ENCODE data around the gene DBX2.
"Not testable (repeated sequence)": the region's sequence is repeated elsewhere in the genome, so short reads cannot be mapped to it uniquely, and the experiment has no call there.

Gene DBX2

DNA sequence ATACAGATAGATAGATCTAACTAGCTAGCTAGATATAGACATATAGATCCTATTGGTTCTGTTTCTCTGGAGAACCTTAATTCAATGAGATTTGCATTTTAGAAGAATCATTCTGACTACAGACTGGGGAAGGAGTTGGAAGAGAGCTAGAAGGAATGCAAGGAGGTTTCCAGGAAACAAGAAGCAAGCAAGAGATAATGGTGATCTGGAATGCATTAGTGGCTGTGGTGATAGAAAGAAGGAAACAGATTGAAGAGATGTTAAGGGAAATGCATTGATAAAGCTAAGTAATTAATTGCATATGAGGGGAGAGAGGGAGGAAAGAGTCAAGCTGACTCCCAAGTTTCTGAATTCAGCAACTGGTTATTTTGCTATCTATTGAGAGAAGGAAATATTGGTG lies 42.7 kb downstream of the DBX2 start:
- no peak for DNase-seq

DNA sequence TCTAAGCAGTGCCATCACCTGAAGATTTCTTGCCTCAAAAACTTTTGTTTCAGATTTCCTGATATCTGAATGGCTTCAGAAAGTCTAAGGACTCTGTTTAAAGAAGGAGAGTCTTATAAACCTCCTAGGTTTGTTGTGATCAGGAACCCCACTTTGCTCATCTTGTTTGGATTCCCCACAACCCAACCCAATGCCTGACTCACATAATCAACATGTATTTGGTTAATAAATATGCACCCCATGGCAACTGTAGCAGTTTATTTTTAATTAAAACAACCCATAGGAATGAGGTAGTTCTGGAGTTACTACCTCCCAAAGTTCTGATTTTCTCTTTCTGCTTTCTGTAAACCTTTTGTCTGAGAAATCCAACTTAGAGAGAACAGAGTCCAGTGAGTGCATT lies 51.5 kb downstream of the DBX2 start:
- DNase-seq: no peak

DNA sequence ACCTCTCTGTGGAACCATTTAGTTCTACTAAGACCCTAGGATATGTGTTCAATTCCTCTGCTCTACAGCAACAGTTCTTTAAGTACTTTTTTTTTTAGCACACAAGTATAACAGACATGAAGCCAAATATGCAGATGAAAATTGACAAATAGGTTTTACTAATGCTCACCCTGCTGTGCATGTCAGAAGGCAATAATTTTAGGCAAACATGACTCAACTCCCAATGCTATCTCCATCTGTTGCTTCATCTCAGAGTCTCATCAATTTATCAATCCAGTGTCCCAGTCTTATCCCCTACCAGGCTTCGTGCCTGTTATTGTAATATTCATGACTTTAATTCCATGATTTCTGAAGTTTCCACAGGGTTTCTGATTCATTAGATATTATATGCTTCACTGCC lies 57.7 kb downstream of the DBX2 start:
- DNase-seq: no peak

DNA sequence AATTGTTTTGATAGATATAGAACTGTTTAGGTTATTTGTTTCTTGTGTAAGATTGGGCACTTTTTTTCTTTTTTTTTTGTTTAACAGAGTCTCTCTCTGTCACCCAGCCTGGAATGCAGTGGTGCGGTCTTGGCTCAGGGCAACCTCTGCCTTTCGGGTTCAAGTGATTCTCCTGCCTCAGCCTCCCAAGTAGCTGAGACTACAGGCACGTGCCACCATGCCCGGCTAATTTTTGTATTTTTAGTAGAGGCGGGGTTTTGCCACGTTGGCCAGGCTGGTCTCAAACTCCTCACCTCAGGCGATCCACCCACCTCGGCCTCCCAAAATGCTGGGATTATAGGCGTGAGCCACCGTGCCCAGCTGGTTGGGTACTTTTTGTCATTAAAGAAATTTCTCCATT lies 66.0 kb downstream of the DBX2 start:
- DNase-seq: not testable (repeated sequence)

DNA sequence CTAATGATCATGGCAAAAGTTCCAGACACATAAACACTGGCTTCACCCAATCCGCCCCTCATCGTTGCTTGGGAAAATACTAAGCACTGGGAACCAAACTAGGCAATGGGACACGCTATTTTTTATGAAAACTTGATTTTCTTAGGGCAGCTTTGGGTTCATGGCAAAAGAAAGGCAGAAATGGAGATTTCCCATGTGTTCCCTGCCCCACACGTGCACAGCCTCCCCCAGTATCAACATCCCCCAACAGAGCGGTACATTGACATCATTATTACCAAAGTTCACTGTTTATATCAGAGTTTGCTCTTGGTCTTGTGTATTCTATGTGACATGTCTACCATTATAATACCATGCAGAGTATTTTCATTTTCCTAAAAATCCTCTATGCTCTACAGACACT lies 71.0 kb downstream of the DBX2 start:
- DNase-seq: no peak

DNA sequence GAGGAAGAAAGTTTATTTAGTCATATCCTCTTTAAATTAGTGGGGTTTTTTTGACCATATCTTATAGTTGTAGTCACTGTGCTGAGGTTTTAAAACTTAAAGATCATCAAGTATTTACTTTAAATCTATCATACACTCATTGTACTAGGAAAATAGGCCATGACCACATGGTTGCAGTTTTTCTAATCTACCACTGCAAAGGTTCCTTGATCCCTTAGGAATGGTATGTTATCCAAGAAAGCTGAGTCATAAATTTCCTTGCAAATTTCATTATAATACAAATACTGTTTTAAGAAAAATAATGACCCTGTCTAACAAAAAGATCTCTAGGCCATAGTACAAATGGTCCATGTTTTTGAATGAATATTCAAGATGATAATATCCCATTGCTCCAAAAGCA lies 74.7 kb downstream of the DBX2 start:
- no peak for DNase-seq

DNA sequence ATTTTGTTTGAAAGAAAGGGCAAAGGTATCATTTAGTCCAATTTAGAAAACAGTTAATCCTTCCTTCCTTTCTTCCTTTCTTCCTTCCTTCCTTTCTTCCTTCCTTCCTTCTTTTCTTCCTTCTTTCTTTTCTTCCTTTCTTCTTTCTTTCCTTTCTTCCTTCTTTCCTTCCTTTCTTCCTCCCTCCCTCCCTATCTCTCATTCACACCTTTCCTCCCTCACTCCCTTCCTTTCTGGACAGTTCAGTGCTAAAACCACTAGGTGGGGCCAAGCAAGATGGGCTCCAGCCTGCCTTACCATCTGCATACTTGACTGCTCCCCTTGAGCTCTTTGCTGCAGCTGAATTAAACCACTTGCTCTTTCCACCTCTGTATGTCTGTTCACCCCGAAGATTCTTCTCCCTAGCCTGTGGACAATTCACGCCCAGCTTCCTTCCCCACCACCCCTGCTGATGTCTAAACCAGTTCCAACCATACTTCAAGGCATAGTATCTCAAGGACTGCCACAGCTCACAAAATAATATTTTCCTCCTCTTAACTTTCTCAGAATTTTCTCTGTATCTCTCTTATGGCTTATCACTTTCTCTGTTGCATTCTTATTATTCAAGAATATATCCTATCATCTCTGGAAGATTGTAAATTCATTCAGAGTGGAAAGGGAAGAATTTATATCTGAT lies 78.0 kb downstream of the DBX2 start:
- DNase-seq: no peak

DNA sequence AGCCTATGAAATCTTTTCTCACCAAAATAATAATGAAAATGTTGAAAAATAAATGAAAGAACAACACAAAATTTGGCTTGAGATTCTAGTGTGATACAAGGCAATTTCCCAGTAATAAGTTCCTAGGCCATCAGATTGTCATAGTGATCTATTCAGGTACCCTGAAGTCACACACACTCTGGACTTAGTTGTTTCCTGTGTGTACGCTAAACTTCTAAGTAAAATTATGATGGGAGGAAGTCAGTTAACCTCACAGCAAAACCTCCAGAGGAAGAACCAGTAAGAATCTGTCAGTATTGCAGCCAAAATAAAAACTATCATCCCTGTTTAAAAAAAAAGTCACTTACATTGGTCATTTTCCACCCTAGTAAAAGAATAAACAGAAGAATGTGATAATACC lies 81.9 kb downstream of the DBX2 start:
- DNase-seq: no peak
